Omental fat pad (tissue), 4 donors: ENCODE results near the gene CNKSR2. TPM values are rescaled to one million over a fixed set of nuclear protein-coding genes. Genes with fewer than 3 reads are reported as not detected.

Source experiments
- ATAC-seq: fragments of 150-250 bp; one replicate; pipeline ENCODE4 v1.9.1; 2016; ENCODE audit warnings: mild to moderate bottlenecking, moderate library complexity; ENCODE audit not compliant: low FRiP score
- DNase-seq: peaks from one replicate; pipeline ENCODE4 v3.0.0-alpha.2; 2019; ENCODE audit warnings: low spot score
- CTCF ChIP-seq, 3 donors: fragments of 450-650 bp; IDR thresholded peaks; one replicate each; pipeline ENCODE4 v1.5.1; 2016 to 2017; ENCODE audit warnings: antibody characterized with exemption in 3 of 3, mild to moderate bottlenecking in 3 of 3, moderate library complexity in 2 of 3
- total RNA-seq, 4 donors: library from RNA; depleted of rRNA; stranded (reverse); fragments of >200 nt; gene quantifications; one replicate each; pipeline ENCODE4 v1.1.0, GENCODE V29; 2016

CNKSR2 gene
- total RNA-seq, 4 donors from 2014 or later: 4.8 to 9.5 (median 7.6) TPM

GRCh38 chrX:21427086-21427485, 52.9 kb downstream of the CNKSR2 start:
- ATAC-seq: no peak
- no peak for TF ChIP-seq CTCF (IDR thresholded peaks at IDR 0.05)
- no peak for DNase-seq

DNA sequence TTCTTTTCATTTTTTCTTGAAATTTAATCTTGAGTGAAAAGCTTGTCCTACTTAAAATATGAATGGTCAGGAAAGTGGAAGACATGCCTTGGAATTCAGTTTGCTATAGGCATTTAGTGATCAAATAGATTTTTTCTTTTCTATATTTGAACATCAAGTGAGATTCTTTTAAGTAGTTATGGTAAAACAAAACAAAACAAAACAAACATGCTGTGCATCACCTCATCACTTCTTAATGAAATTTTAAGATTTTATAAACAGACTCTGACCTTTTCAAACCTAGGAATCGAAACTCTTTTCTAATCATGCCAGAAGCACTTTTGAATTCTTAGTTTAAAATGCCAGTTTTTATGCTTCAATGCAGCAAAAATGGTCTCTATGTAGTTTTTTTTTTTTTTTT, 62.8 kb downstream of the CNKSR2 start:
- ATAC-seq (no peak), DNase-seq (no peak)
- TF ChIP-seq CTCF (IDR thresholded peaks at IDR 0.05): no peak

- no peak for TF ChIP-seq CTCF (IDR thresholded peaks at IDR 0.05)
- ATAC-seq: no peak
These were observed 64.6 kb downstream of the CNKSR2 start for GRCh38 chrX:21438792-21439191.

GRCh38 chrX:21440911-21441310, 66.7 kb downstream of the CNKSR2 start:
- ATAC-seq (no peak), DNase-seq (no peak)
- no peak for TF ChIP-seq CTCF (IDR thresholded peaks at IDR 0.05)

More at GRCh38 chrX:21438792-21439191, 64.6 kb downstream of the CNKSR2 start:
- no peak for DNase-seq

DNA sequence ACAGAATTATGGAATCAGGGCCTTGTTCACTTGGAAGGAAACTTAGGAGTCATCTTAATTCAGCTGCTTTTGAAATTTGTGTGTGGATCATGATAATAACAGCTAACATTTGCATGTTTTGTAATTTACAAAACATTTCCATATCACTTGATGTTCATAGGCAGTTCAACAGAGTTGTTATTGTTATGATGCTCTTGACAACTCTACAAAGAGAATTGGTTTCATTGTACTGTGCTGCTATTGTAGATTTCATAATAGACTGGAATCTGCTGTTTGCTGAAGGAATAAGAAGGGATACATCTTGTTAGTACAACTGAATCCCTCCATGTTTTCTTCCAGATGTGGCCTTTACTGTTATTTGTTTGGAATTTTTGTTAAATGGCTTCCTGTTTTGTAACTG, 83.5 kb downstream of the CNKSR2 start:
- TF ChIP-seq CTCF (IDR thresholded peaks at IDR 0.05): no peak
- DNase-seq (no peak), ATAC-seq (no peak)

DNA sequence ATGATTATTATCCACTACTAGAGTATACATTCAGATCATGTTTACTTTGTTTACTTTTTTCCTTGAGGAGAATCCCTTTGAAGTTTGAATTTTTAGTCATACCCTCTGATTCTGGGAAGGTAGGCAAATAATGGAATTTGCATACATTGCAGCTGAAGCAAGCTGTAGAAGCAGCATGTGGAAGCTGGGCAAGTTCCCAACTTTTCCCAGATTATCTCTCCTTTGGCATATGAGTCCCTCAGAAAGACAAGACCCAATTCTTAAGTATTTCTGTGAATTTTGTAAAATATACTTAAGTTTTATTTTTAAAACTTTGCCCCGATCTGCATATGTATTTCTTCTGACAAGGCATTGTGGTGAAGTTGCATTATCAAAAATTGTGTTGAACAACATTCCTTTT, 94.9 kb downstream of the CNKSR2 start:
- ATAC-seq (no peak), DNase-seq (no peak)
- no peak for TF ChIP-seq CTCF (IDR thresholded peaks at IDR 0.05)

DNA sequence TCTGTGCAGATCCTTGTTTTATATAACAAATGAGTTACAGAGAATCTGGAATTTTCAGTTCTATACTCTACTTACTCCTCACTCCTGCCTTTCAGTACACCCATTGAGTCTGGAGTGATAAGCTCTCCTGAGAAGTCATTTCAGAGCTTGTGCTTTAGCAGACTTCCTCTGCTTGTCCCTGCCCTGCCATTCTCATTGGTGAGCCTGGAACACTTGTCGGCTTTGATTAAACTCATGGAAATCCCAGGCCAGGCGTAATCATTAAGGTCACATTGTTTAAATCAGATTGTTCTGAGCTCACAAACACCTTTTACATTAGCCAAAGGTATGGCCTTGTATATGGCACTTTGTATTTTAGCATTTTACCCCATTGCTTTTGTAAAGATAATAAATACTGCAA, 102.7 kb downstream of the CNKSR2 start:
- DNase-seq: no peak
- ATAC-seq: no peak
- TF ChIP-seq CTCF (IDR thresholded peaks at IDR 0.05): no peak
